CD4-positive, alpha-beta memory T cell (primary cell): Measurements from ENCODE around the gene PALM3. TPM values are rescaled to one million over a fixed set of nuclear protein-coding genes. Genes with fewer than 3 reads are reported as not detected.
"Not testable (repeated sequence)": the region's sequence is repeated elsewhere in the genome, so short reads cannot be mapped to it uniquely, and the experiment has no call there.

Source experiments
- CTCF ChIA-PET: fragments of 350-600 bp; sonication (Branson Sonifier 250); formaldehyde crosslinking; loops from one replicate; lab custom pipeline; 2021; ENCODE audit warnings: inconsistent platforms; ENCODE audit not compliant: partially characterized antibody; lab: Charles Lee
- POLR2A ChIA-PET: fragments of 350-600 bp; sonication (Branson Sonifier 250); formaldehyde crosslinking; loops from one replicate; lab custom pipeline; 2021; ENCODE audit not compliant: partially characterized antibody; lab: Charles Lee
- DNase-seq, 5 donors: peaks; one replicate each; pipeline versions ENCODE4 v3.0.0 to v3.0.0-alpha.2; 2020 to 2022; ENCODE audit warnings: mixed read lengths in 1 of 5
- H3K27ac ChIP-seq: one replicate; pipeline ENCODE4 v1.7.0; 2013; ENCODE audit warnings: low read depth, low read length
- H3K27me3 ChIP-seq: 2 replicates; pipeline ENCODE4 v1.7.0; 2013; ENCODE audit warnings: mild to moderate bottlenecking, low read length, moderate library complexity; ENCODE audit not compliant: insufficient read depth
- H3K36me3 ChIP-seq: 2 replicates; pipeline ENCODE4 v1.7.0; 2013; ENCODE audit warnings: mild to moderate bottlenecking, low read length, moderate library complexity; ENCODE audit not compliant: insufficient read depth
- H3K4me1 ChIP-seq: 2 replicates; pipeline ENCODE4 v1.7.0; 2013; ENCODE audit warnings: mild to moderate bottlenecking, low read length, moderate library complexity; ENCODE audit not compliant: insufficient read depth
- H3K4me3 ChIP-seq, 2 donors: one replicate each; pipeline ENCODE4 v1.7.0; 2013; ENCODE audit warnings: low read length in 2 of 2, mild to moderate bottlenecking in 1 of 2
- H3K9me3 ChIP-seq, 2 donors: one replicate each; pipeline ENCODE4 v1.7.0; 2013; ENCODE audit warnings: low read length in 2 of 2, control low read depth in 1 of 2; ENCODE audit not compliant: control insufficient read depth in 1 of 2
- H3K27ac Mint-ChIP-seq, 7 donors: one replicate each; pipeline ENCODE4 v1.8.0; 2020 to 2021; ENCODE audit warnings: mixed read lengths in 7 of 7, mild to moderate bottlenecking in 6 of 7, inconsistent platforms in 3 of 7, moderate library complexity in 3 of 7
- H3K27me3 Mint-ChIP-seq, 2 donors: one replicate each; pipeline ENCODE4 v1.8.0; 2020 to 2021; ENCODE audit warnings: mixed read lengths in 2 of 2
- H3K36me3 Mint-ChIP-seq, 2 donors: one replicate each; pipeline ENCODE4 v1.8.0; 2020 to 2021; ENCODE audit warnings: mixed read lengths in 2 of 2, inconsistent platforms in 1 of 2, mild to moderate bottlenecking in 1 of 2
- H3K4me1 Mint-ChIP-seq, 4 donors: one replicate each; pipeline ENCODE4 v1.8.0; 2020 to 2021; ENCODE audit warnings: mixed read lengths in 4 of 4, mild to moderate bottlenecking in 1 of 4
- H3K4me3 Mint-ChIP-seq, 8 donors: one replicate each; pipeline ENCODE4 v1.8.0; 2020 to 2021; ENCODE audit warnings: mixed read lengths in 8 of 8, mild to moderate bottlenecking in 7 of 8, moderate library complexity in 6 of 8, inconsistent platforms in 3 of 8
- H3K9me3 Mint-ChIP-seq, 8 donors: one replicate each; pipeline ENCODE4 v1.8.0; 2020 to 2021; ENCODE audit warnings: mixed read lengths in 8 of 8, mild to moderate bottlenecking in 5 of 8, inconsistent platforms in 3 of 8, moderate library complexity in 1 of 8
- intact Hi-C: fragments of 100-400 bp; cut with micrococcal nuclease; formaldehyde crosslinking; loops from one replicate; pipeline ENCODE4 v1.15.1; 2023
- polyA plus RNA-seq, 2 donors: library from polyadenylated mRNA; unstranded; fragments of 300-500 nt; fragmentation: Illumina TruSeq; gene quantifications; one replicate each; pipeline ENCODE4 v1.2.3, GENCODE V29; 2021
- total RNA-seq, 2 experiments: library from RNA; stranded (reverse); gene quantifications; one replicate each; pipeline ENCODE4 v1.2.3, GENCODE V29; 2021

PALM3 gene
- total and polyA plus RNA-seq, 4 experiments from 2014 or later: not detected

GRCh38 chr19:14019739-14020138, 42.1 kb downstream of the PALM3 start:
- H3K27ac ChIP-seq, H3K9me3 Mint-ChIP-seq, H3K27me3 ChIP-seq, H3K4me1 ChIP-seq, H3K9me3 ChIP-seq, H3K4me1 Mint-ChIP-seq, H3K36me3 Mint-ChIP-seq, H3K27me3 Mint-ChIP-seq, DNase-seq, H3K36me3 ChIP-seq, intact Hi-C loops, H3K4me3 Mint-ChIP-seq, H3K4me3 ChIP-seq: not testable (repeated sequence)
- H3K27ac Mint-ChIP-seq: peak overlapping the region in 1 of 7 donors; percentile 3
- ChIA-PET POLR2A (interaction anchor here (0.6 to 1.8 kb wide), 4 partner anchors 10 to 42 kb away, joined by 3 to 9 read pairs (median 4); partner anchors contain the start of genes IL27RA and RFX1), CTCF (interaction anchor here (0.7 to 2.4 kb wide), 4 partner anchors 10 to 54 kb away, joined by 3 to 12 read pairs (median 4); no protein-coding TSS in a partner anchor)

GRCh38 chr19:14019100-14019499, 42.8 kb downstream of the PALM3 start:
- Mint-ChIP-seq H3K4me3 (no peak overlapping the region), H3K27me3 (no peaks in the 10 kb centered on the region), H3K27ac (no peak overlapping the region), H3K9me3 (no peaks in the 10 kb centered on the region), H3K36me3 (no peaks in the 10 kb centered on the region), H3K4me1 (peaks cover 3 to 7% (median 5%) of the 10 kb centered on the region in 4 donors)
- no peak for DNase-seq
- Histone ChIP-seq H3K4me3 (no peak overlapping the region), H3K36me3 (no peaks in the 10 kb centered on the region), H3K27ac (no peak overlapping the region), H3K9me3 (no peaks in the 10 kb centered on the region), H3K27me3 (no peaks in the 10 kb centered on the region), H3K4me1 (peaks cover 7% of the 10 kb centered on the region)
- CTCF ChIA-PET: interaction anchor here (0.7 to 2.4 kb wide), 5 partner anchors 11 to 54 kb away, joined by 3 to 12 read pairs (median 4); partner anchors contain the start of gene IL27RA
- intact Hi-C loops: no loop called here
- POLR2A ChIA-PET: interaction anchor here (0.6 to 1.8 kb wide), 4 partner anchors 10 to 41 kb away, joined by 3 to 9 read pairs (median 4); partner anchors contain the start of genes IL27RA and RFX1

GRCh38 chr19:14015524-14016035, 46.3 kb downstream of the PALM3 start:
- DNase-seq: no peak
- H3K4me1 Mint-ChIP-seq: peaks cover 0 to 4% (median 1%) of the 10 kb centered on the region in 4 donors
- peak overlapping the region in 1 of 7 donors; percentile 35 for H3K27ac Mint-ChIP-seq
- Histone ChIP-seq H3K4me3 (no peak overlapping the region), H3K4me1 (peaks cover 7% of the 10 kb centered on the region), H3K27ac (no peak overlapping the region), H3K36me3 (no peaks in the 10 kb centered on the region), H3K9me3 (no peaks in the 10 kb centered on the region), H3K27me3 (no peaks in the 10 kb centered on the region)
- H3K36me3 Mint-ChIP-seq: no peaks in the 10 kb centered on the region
- peaks cover 0 to 2% (median 0%) of the 10 kb centered on the region in 8 donors for H3K9me3 Mint-ChIP-seq
- ChIA-PET CTCF (interaction anchor here (0.7 kb wide), 1 partner anchor 135 kb away, joined by 3 read pairs; no protein-coding TSS in a partner anchor), POLR2A (interaction anchor here (1.0 to 1.1 kb wide), 2 partner anchors 8 to 9 kb away, joined by 3 read pairs; partner anchors contain the start of gene RFX1)
- no peaks in the 10 kb centered on the region for H3K27me3 Mint-ChIP-seq
- intact Hi-C loops: no loop called here
- no peak overlapping the region for H3K4me3 Mint-ChIP-seq

GRCh38 chr19:14012378-14012915, 49.4 kb downstream of the PALM3 start:
- H3K27ac ChIP-seq: no peak overlapping the region
- ChIA-PET POLR2A (no interaction called here), CTCF (no interaction called here)
- no peaks in the 10 kb centered on the region for H3K36me3 Mint-ChIP-seq
- no peak for DNase-seq
- intact Hi-C loops: no loop called here
- H3K4me3 ChIP-seq: no peak overlapping the region
- H3K4me1 Mint-ChIP-seq: peaks cover 0 to 5% (median 3%) of the 10 kb centered on the region in 4 donors
- H3K4me3 Mint-ChIP-seq: no peak overlapping the region
- H3K36me3 ChIP-seq: no peaks in the 10 kb centered on the region
- H3K27me3 ChIP-seq: no peaks in the 10 kb centered on the region
- peaks cover 0 to 2% (median 0%) of the 10 kb centered on the region in 8 donors for H3K9me3 Mint-ChIP-seq
- no peaks in the 10 kb centered on the region for H3K9me3 ChIP-seq
- peak overlapping the region in 1 of 7 donors; percentile 36 for H3K27ac Mint-ChIP-seq
- peaks cover 7% of the 10 kb centered on the region for H3K4me1 ChIP-seq
- H3K27me3 Mint-ChIP-seq: no peaks in the 10 kb centered on the region

GRCh38 chr19:14006766-14007562, 54.9 kb downstream of the PALM3 start:
- Mint-ChIP-seq H3K27me3 (peaks cover 0 to 2% of the 10 kb centered on the region in 2 donors), H3K9me3 (peaks cover 0 to 2% (median 0%) of the 10 kb centered on the region in 8 donors), H3K4me3 (peak overlapping the region; percentile 91 to 98 (median 96)), H3K27ac (peak overlapping the region; percentile 97 to 100 (median 100)), H3K36me3 (peaks cover 0 to 8% of the 10 kb centered on the region in 2 donors), H3K4me1 (peaks cover 29 to 46% (median 36%) of the 10 kb centered on the region in 4 donors)
- ChIA-PET POLR2A (interaction anchor here (0.7 to 8.0 kb wide), 37 partner anchors 9 to 500 kb away, joined by 3 to 225 read pairs (median 5); partner anchors contain the start of genes ADGRE5, ASF1B, DCAF15 and IL27RA), CTCF (interaction anchor here (0.7 to 1.7 kb wide), 4 partner anchors 20 to 65 kb away, joined by 3 to 5 read pairs (median 4); partner anchors contain the start of gene IL27RA)
- intact Hi-C loops: loop anchor here (1.0 to 2.0 kb wide), 8 partner anchors 21 to 854 kb away; partner anchors contain the start of genes BRME1, CC2D1A and DCAF15
- Histone ChIP-seq H3K9me3 (no peaks in the 10 kb centered on the region), H3K4me3 (peak overlapping the region; percentile 58 to 82), H3K27me3 (no peaks in the 10 kb centered on the region), H3K36me3 (no peaks in the 10 kb centered on the region), H3K27ac (peak overlapping the region; percentile 99), H3K4me1 (peaks cover 40% of the 10 kb centered on the region)
- DNase-seq: no peak

GRCh38 chr19:14006085-14006765, 55.7 kb downstream of the PALM3 start, which contains the start of gene RFX1:
TSS of gene RFX1 (minus strand) at chr19:14006320. CDS start at chr19:13993843, 12,477 bp downstream.
- peaks cover 0 to 8% of the 10 kb centered on the region in 2 donors for H3K36me3 Mint-ChIP-seq
- H3K9me3 Mint-ChIP-seq: peaks cover 0 to 2% (median 0%) of the 10 kb centered on the region in 8 donors
- peaks cover 29 to 52% (median 39%) of the 10 kb centered on the region in 4 donors for H3K4me1 Mint-ChIP-seq
- ChIA-PET POLR2A (interaction anchor here (0.5 to 8.0 kb wide), 39 partner anchors 8 to 1517 kb away, joined by 3 to 225 read pairs (median 5); partner anchors contain the start of genes ADGRE5, ASF1B, DCAF15 and IL27RA), CTCF (interaction anchor here (1.0 to 1.7 kb wide), 4 partner anchors 13 to 41 kb away, joined by 4 to 5 read pairs (median 4); partner anchors contain the start of gene IL27RA)
- H3K4me1 ChIP-seq: peaks cover 47% of the 10 kb centered on the region
- peak; percentile 100 for DNase-seq
- peak within 1 kb of the TSS; percentile 58 to 82 for H3K4me3 ChIP-seq
- peak within 1 kb of the TSS; percentile 91 to 98 (median 96) for H3K4me3 Mint-ChIP-seq
- no peaks in the 10 kb centered on the region for H3K9me3 ChIP-seq
- intact Hi-C loops: loop anchor here (1.0 to 2.0 kb wide), 8 partner anchors 20 to 853 kb away; partner anchors contain the start of genes BRME1, CC2D1A and DCAF15
- peaks cover 0 to 2% of the 10 kb centered on the region in 2 donors for H3K27me3 Mint-ChIP-seq
- H3K27ac Mint-ChIP-seq: peak within 1 kb of the TSS; percentile 97 to 100 (median 100)
- peak within 1 kb of the TSS; percentile 99 for H3K27ac ChIP-seq
- no peaks in the 10 kb centered on the region for H3K27me3 ChIP-seq
- H3K36me3 ChIP-seq: no peaks in the 10 kb centered on the region
